Neural cell (in vitro differentiated cells): ENCODE results near the gene AATK. TPM values are rescaled to one million over a fixed set of nuclear protein-coding genes. Genes with fewer than 3 reads are reported as not detected.
"Not testable (repeated sequence)": the region's sequence is repeated elsewhere in the genome, so short reads cannot be mapped to it uniquely, and the experiment has no call there.

Experiments
- H2AFZ ChIP-seq: fragments of 200-600, 300-800 bp; sonication (generic), shearing (Covaris generic); 2 replicates; pipeline ENCODE4 v1.6.0; 2014; ENCODE audit warnings: low read depth, mild to moderate bottlenecking, antibody characterized with exemption, low read length, moderate library complexity
- H3F3A ChIP-seq: fragments of 200-600 bp; shearing (Covaris generic); 2 replicates; pipeline ENCODE4 v1.6.1; 2016; ENCODE audit warnings: mild to moderate bottlenecking, moderate library complexity, mixed read lengths, antibody characterized with exemption, low read length; ENCODE audit not compliant: insufficient read depth, poor library complexity, severe bottlenecking
- H3K27ac ChIP-seq: fragments of 200-600, 300-800 bp; sonication (generic), shearing (Covaris generic); 2 replicates; pipeline ENCODE4 v1.5.1; 2014; ENCODE audit warnings: mild to moderate bottlenecking, low read length, moderate library complexity
- H3K27me3 ChIP-seq: fragments of 300-800, 200-600 bp; sonication (generic), shearing (Covaris generic); 2 replicates; pipeline ENCODE4 v1.6.0; 2014; ENCODE audit warnings: mild to moderate bottlenecking, low read depth, low read length, moderate library complexity; ENCODE audit not compliant: insufficient read depth
- H3K36me3 ChIP-seq: fragments of 300-800, 200-600 bp; sonication (generic), shearing (Covaris generic); 2 replicates; pipeline ENCODE4 v1.5.1; 2014; ENCODE audit warnings: mild to moderate bottlenecking, antibody characterized with exemption, low read length, moderate library complexity; ENCODE audit not compliant: insufficient read depth
- H3K4me2 ChIP-seq: fragments of 300-800, 200-600 bp; sonication (generic), shearing (Covaris generic); 2 replicates; pipeline ENCODE4 v1.6.0; 2014; ENCODE audit warnings: mild to moderate bottlenecking, low read length
- H3K4me3 ChIP-seq: fragments of 300-800, 200-600 bp; sonication (generic), shearing (Covaris generic); 2 replicates; pipeline ENCODE4 v1.5.1; 2014; ENCODE audit warnings: mild to moderate bottlenecking, low read length, moderate library complexity
- H3K79me2 ChIP-seq: fragments of 200-600 bp; shearing (Covaris generic); replicated peaks from 2 replicates; pipeline ENCODE4 v1.6.0; 2014; ENCODE audit warnings: mild to moderate bottlenecking, low read length, moderate library complexity; ENCODE audit not compliant: insufficient read depth
- H3K9ac ChIP-seq: fragments of 300-800, 200-600 bp; sonication (generic), shearing (Covaris generic); 2 replicates; pipeline ENCODE4 v1.6.1; 2016; ENCODE audit warnings: mild to moderate bottlenecking, low read length, mixed read lengths
- H3K9me2 ChIP-seq: fragments of 200-600 bp; shearing (Covaris generic); 2 replicates; pipeline ENCODE4 v1.6.1; 2016; ENCODE audit warnings: mild to moderate bottlenecking, low read length, mixed read lengths; ENCODE audit not compliant: insufficient read depth
- H3K9me3 ChIP-seq: fragments of 200-600, 300-800 bp; sonication (generic), shearing (Covaris generic); 2 replicates; pipeline ENCODE4 v1.6.1; 2016; ENCODE audit warnings: mild to moderate bottlenecking, mixed run types, low read length, moderate library complexity, mixed read lengths
- H4K20me1 ChIP-seq: fragments of 200-600 bp; shearing (Covaris generic); 2 replicates; pipeline ENCODE4 v1.6.1; 2016; ENCODE audit warnings: mild to moderate bottlenecking, mixed run types; ENCODE audit not compliant: insufficient read depth
- EP300 ChIP-seq: fragments of 450-650 bp; conservative IDR thresholded peaks from 2 replicates; pipeline ENCODE4 v1.6.1; 2014; ENCODE audit warnings: antibody characterized with exemption, mild to moderate bottlenecking, moderate library complexity; ENCODE audit not compliant: poor library complexity, severe bottlenecking
- EZH2 ChIP-seq: fragments of 200-600, 300-800 bp; shearing (Covaris generic), sonication (generic); IDR thresholded peaks from 2 replicates; pipeline ENCODE4 v1.6.1; 2014; ENCODE audit warnings: antibody characterized with exemption, low read length, borderline replicate concordance, mild to moderate bottlenecking; ENCODE audit not compliant: insufficient read depth, poor library complexity, severe bottlenecking
- MXI1 ChIP-seq: fragments of 450-650 bp; conservative IDR thresholded peaks from 2 replicates; pipeline ENCODE4 v1.6.1; 2014; ENCODE audit warnings: antibody characterized with exemption, mild to moderate bottlenecking; ENCODE audit not compliant: poor library complexity, severe bottlenecking
- POLR2AphosphoS5 ChIP-seq: IDR thresholded peaks from 2 replicates; pipeline ENCODE4 v1.6.1; 2012
- RAD21 ChIP-seq: fragments of 450-650 bp; conservative IDR thresholded peaks from 2 replicates; pipeline ENCODE4 v1.6.1; 2014; ENCODE audit warnings: antibody characterized with exemption, mild to moderate bottlenecking, moderate library complexity
- SMC3 ChIP-seq: fragments of 450-650 bp; conservative IDR thresholded peaks from 2 replicates; pipeline ENCODE4 v1.6.1; 2014; ENCODE audit warnings: antibody characterized with exemption, mild to moderate bottlenecking, moderate library complexity; ENCODE audit not compliant: poor library complexity
- TAF1 ChIP-seq: IDR thresholded peaks from 2 replicates; pipeline ENCODE4 v1.6.1; 2012; ENCODE audit warnings: low read depth
- polyA plus RNA-seq: library from polyadenylated mRNA; depleted of rRNA; stranded (reverse); fragments of >200 nt; gene quantifications from 2 replicates; pipeline ENCODE4 v1.2.3, GENCODE V29; 2014
- TF ChIP-seq, protein P1 (sequence below): IDR thresholded peaks from 2 replicates; pipeline ENCODE4 v1.6.1; 2012; ENCODE audit warnings: borderline replicate concordance
- TF ChIP-seq, protein P2 (sequence below): fragments of 450-650 bp; IDR thresholded peaks from 2 replicates; pipeline ENCODE4 v1.5.1; 2014; ENCODE audit warnings: antibody characterized with exemption, mild to moderate bottlenecking, moderate library complexity; ENCODE audit not compliant: poor library complexity, severe bottlenecking

The AATK gene
- polyA plus RNA-seq, 1 donor from 2014 or later, result 11.1 TPM

DNA sequence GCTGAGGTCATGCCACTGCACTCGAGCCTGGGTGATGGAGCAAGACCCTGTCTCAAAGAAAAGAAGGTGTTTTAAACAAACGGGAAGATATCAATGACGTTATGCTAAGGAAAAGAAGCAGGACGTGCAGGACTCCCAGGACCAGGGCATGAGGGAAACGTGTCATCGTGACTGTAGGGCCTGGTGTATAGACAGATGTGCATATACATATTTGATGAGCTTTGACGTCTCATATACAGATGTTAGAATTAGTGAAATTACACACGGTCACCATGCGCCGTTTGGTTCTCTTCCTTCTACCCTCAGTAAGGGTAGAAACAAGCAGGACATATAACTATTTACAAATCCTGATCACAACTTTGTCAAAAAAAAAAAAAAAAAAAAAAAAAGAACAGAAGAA is 18.3 kb downstream of the AATK start:
- no peaks in the 10 kb centered on the region for H3K27me3 ChIP-seq
- TF ChIP-seq EZH2 (no peak), TAF1 (no peak), SMC3 (no peak), EP300 (no peak), MXI1 (no peak), RAD21 (no peak), POLR2AphosphoS5 (no peak)
- TF ChIP-seq, protein P1, sequence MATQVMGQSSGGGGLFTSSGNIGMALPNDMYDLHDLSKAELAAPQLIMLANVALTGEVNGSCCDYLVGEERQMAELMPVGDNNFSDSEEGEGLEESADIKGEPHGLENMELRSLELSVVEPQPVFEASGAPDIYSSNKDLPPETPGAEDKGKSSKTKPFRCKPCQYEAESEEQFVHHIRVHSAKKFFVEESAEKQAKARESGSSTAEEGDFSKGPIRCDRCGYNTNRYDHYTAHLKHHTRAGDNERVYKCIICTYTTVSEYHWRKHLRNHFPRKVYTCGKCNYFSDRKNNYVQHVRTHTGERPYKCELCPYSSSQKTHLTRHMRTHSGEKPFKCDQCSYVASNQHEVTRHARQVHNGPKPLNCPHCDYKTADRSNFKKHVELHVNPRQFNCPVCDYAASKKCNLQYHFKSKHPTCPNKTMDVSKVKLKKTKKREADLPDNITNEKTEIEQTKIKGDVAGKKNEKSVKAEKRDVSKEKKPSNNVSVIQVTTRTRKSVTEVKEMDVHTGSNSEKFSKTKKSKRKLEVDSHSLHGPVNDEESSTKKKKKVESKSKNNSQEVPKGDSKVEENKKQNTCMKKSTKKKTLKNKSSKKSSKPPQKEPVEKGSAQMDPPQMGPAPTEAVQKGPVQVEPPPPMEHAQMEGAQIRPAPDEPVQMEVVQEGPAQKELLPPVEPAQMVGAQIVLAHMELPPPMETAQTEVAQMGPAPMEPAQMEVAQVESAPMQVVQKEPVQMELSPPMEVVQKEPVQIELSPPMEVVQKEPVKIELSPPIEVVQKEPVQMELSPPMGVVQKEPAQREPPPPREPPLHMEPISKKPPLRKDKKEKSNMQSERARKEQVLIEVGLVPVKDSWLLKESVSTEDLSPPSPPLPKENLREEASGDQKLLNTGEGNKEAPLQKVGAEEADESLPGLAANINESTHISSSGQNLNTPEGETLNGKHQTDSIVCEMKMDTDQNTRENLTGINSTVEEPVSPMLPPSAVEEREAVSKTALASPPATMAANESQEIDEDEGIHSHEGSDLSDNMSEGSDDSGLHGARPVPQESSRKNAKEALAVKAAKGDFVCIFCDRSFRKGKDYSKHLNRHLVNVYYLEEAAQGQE, result no peak
- TF ChIP-seq, protein P2, sequence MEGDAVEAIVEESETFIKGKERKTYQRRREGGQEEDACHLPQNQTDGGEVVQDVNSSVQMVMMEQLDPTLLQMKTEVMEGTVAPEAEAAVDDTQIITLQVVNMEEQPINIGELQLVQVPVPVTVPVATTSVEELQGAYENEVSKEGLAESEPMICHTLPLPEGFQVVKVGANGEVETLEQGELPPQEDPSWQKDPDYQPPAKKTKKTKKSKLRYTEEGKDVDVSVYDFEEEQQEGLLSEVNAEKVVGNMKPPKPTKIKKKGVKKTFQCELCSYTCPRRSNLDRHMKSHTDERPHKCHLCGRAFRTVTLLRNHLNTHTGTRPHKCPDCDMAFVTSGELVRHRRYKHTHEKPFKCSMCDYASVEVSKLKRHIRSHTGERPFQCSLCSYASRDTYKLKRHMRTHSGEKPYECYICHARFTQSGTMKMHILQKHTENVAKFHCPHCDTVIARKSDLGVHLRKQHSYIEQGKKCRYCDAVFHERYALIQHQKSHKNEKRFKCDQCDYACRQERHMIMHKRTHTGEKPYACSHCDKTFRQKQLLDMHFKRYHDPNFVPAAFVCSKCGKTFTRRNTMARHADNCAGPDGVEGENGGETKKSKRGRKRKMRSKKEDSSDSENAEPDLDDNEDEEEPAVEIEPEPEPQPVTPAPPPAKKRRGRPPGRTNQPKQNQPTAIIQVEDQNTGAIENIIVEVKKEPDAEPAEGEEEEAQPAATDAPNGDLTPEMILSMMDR, result no peak
- no peak overlapping the region for H3K4me3 ChIP-seq
- H3K9ac ChIP-seq, result no peak overlapping the region
- no peaks in the 10 kb centered on the region for H3F3A ChIP-seq
- no peak overlapping the region for H2AFZ ChIP-seq
- no peaks in the 10 kb centered on the region for H3K9me3 ChIP-seq
- H3K36me3 ChIP-seq, result no peaks in the 10 kb centered on the region
- no peaks in the 10 kb centered on the region for H3K9me2 ChIP-seq
- H3K79me2 ChIP-seq, result no peaks in the 10 kb centered on the region
- H4K20me1 ChIP-seq, result no peaks in the 10 kb centered on the region
- H3K4me2 ChIP-seq, result no peak overlapping the region
- H3K27ac ChIP-seq, result no peak overlapping the region

- not testable (repeated sequence) for H3K27me3 ChIP-seq, H3K9me2 ChIP-seq, H3F3A ChIP-seq, H3K4me2 ChIP-seq, H4K20me1 ChIP-seq, H3K4me3 ChIP-seq, H2AFZ ChIP-seq, H3K9me3 ChIP-seq, H3K36me3 ChIP-seq, H3K79me2 ChIP-seq, H3K27ac ChIP-seq, H3K9ac ChIP-seq
Measured at GRCh38 chr17:81146208-81146607, 19.8 kb downstream of the AATK start.

- Histone ChIP-seq H3K4me2 (no peak overlapping the region), H3K9me2 (no peaks in the 10 kb centered on the region), H3K9ac (no peak overlapping the region), H3K4me3 (no peak overlapping the region), H3K27me3 (no peaks in the 10 kb centered on the region), H3K36me3 (no peaks in the 10 kb centered on the region), H3K9me3 (no peaks in the 10 kb centered on the region), H3K27ac (no peak overlapping the region), H3K79me2 (no peaks in the 10 kb centered on the region), H2AFZ (no peak overlapping the region), H4K20me1 (no peaks in the 10 kb centered on the region), H3F3A (no peaks in the 10 kb centered on the region)
- TF ChIP-seq EP300 (no peak), EZH2 (no peak), POLR2AphosphoS5 (no peak), RAD21 (no peak), SMC3 (no peak), TAF1 (no peak), MXI1 (no peak)
- TF ChIP-seq, protein P1, result no peak
- TF ChIP-seq, protein P2, result no peak
Measured at GRCh38 chr17:81144423-81144781, 21.6 kb downstream of the AATK start.
